Measurements from ENCODE around the gene ZNF777.
"Not testable (repeated sequence)": the region's sequence is repeated elsewhere in the genome, so short reads cannot be mapped to it uniquely, and the experiment has no call there.

Gene ZNF777

DNA sequence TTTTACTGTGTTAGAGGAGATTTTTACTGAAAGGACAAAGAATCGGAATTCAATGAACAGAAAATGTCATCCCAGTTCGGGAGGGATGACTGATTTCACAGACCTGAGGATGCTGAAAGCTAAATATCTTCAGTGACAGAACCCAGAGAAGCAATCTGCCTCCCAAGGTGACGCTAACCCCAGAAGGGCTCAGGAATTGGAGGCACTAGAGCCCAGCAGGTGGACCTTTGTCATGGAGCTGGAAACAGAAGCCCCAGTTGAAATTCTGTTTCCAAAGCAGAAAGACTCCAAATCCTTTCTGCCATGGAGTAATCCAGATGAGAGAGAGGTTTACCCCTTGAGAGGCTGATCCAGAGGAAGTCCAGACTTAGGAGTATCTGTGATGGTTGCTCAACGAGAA, 74.3 kb downstream of the ZNF777 start:
- not testable (repeated sequence) for H3K9me3 ChIP-seq (ENCODE audit: control insufficient read depth, low read length); H2BK15ac ChIP-seq (ENCODE audit: low read depth, poor library complexity, severe bottlenecking); H3K36me3 ChIP-seq (ENCODE audit: control insufficient read depth in 1 of 2, insufficient read depth in 2 of 2, low read depth in 1 of 2, low read length in 2 of 2); H2BK5ac ChIP-seq (ENCODE audit: low read depth, low read length, poor library complexity, severe bottlenecking); H2AK5ac ChIP-seq (ENCODE audit: low read length, severe bottlenecking); H4K91ac ChIP-seq (ENCODE audit: low read length); H3K23ac ChIP-seq (ENCODE audit: low read length in 2 of 2); H3K79me1 ChIP-seq (replicated peaks; ENCODE audit: low read length, poor library complexity, severe bottlenecking); H2BK120ac ChIP-seq (ENCODE audit: low read depth, low read length); H3K14ac ChIP-seq (ENCODE audit: low read length in 2 of 2); H3K27me3 ChIP-seq (ENCODE audit: control insufficient read depth in 1 of 2, insufficient read depth in 1 of 2, low read length in 2 of 2); H3K9ac ChIP-seq (ENCODE audit: low read length); H2BK12ac ChIP-seq (ENCODE audit: low read length in 2 of 2); H3K4ac ChIP-seq (ENCODE audit: low read depth in 1 of 2, low read length in 2 of 2); H2AFZ ChIP-seq (ENCODE audit: low read depth, low read length); H4K8ac ChIP-seq (ENCODE audit: low read length); H3K4me3 ChIP-seq (ENCODE audit: insufficient read depth in 1 of 2, low read depth in 1 of 2, low read length in 2 of 2); H3K18ac ChIP-seq (ENCODE audit: low read depth in 1 of 2, low read length in 2 of 2); H3K4me2 ChIP-seq (ENCODE audit: low read length, poor library complexity, severe bottlenecking); H3K27ac ChIP-seq (ENCODE audit: low read length, poor library complexity, severe bottlenecking); H3K4me1 ChIP-seq (ENCODE audit: control insufficient read depth, insufficient read depth, low read depth, low read length); DNase-seq
- WGBS = 74% methylated on average over 2 of the region's 4 CpGs

DNA sequence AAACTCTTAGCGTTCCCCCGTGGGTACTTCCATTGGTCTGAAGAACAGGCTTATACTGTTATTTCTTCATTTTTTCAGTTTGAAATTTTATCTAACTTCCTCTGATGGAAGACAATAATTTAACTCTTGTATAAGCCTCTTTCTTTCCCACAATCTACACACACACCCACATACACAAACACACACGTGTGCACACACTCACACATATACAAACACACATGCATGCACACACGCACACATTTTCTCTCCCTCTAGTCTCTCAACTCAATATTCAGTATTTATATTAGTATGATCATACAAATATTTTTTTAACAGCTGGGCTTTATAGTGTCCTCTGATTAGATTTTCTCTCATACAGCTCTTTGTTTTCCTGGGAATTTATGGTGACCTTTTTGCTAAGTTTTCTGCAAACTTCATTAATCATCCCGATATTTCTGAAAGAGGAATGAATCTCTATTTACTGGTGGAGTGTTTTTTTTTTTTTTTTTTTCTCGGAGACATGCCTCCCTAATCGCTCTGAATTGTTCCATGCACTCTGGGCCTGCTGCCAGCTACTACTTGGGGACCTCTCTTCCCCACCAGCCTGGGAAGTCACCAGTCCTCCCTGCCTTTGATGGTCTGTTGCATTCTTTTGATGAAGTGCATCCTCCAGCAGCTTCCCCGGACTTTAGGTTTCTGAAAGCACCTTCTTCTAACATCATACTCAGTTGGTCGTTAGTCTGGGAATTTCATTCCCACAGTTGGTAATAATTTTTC, 75.5 kb downstream of the ZNF777 start:
- Histone ChIP-seq H3K4me3 (ENCODE audit: insufficient read depth in 1 of 2, low read depth in 1 of 2, low read length in 2 of 2) (no peak overlapping the region), H3K4me1 (ENCODE audit: control insufficient read depth, insufficient read depth, low read depth, low read length) (no peaks in the 10 kb centered on the region), H3K9me3 (ENCODE audit: control insufficient read depth, low read length) (peaks cover 12% of the 10 kb centered on the region), H3K36me3 (ENCODE audit: control insufficient read depth in 1 of 2, insufficient read depth in 2 of 2, low read depth in 1 of 2, low read length in 2 of 2) (no peaks in the 10 kb centered on the region), H2AK5ac (ENCODE audit: low read length, severe bottlenecking) (no peak overlapping the region), H3K14ac (ENCODE audit: low read length in 2 of 2) (no peak overlapping the region), H2AFZ (ENCODE audit: low read depth, low read length) (no peak overlapping the region), H4K91ac (ENCODE audit: low read length) (no peak overlapping the region), H4K8ac (ENCODE audit: low read length) (no peak overlapping the region), H3K4ac (ENCODE audit: low read depth in 1 of 2, low read length in 2 of 2) (no peak overlapping the region), H2BK120ac (ENCODE audit: low read depth, low read length) (no peak overlapping the region), H3K23ac (ENCODE audit: low read length in 2 of 2) (no peak overlapping the region), H3K4me2 (ENCODE audit: low read length, poor library complexity, severe bottlenecking) (no peak overlapping the region), H3K9ac (ENCODE audit: low read length) (no peak overlapping the region), H2BK15ac (ENCODE audit: low read depth, poor library complexity, severe bottlenecking) (no peak overlapping the region), H2BK5ac (ENCODE audit: low read depth, low read length, poor library complexity, severe bottlenecking) (no peak overlapping the region), H3K79me1 (replicated peaks; ENCODE audit: low read length, poor library complexity, severe bottlenecking) (no peaks in the 10 kb centered on the region), H3K27ac (ENCODE audit: low read length, poor library complexity, severe bottlenecking) (no peak overlapping the region), H3K27me3 (ENCODE audit: control insufficient read depth in 1 of 2, insufficient read depth in 1 of 2, low read length in 2 of 2) (no peaks in the 10 kb centered on the region), H2BK12ac (ENCODE audit: low read length in 2 of 2) (no peak overlapping the region), H3K18ac (ENCODE audit: low read depth in 1 of 2, low read length in 2 of 2) (no peak overlapping the region)
- 80% methylated on average over 6 of the region's 9 CpGs for WGBS
- no peak for DNase-seq

Measured in mesenchymal stem cell (in vitro differentiated cells and primary cell).